Measurements from ENCODE around the gene LRRTM3. TPM values are rescaled to one million over a fixed set of nuclear protein-coding genes. Genes with fewer than 3 reads are reported as not detected.

Gene LRRTM3
- total RNA-seq, 1 experiment from 2014 or later: not detected

GRCh38 chr10:66941491-66941890, 15.7 kb downstream of the LRRTM3 start:
- no peak for DNase-seq
- H3K27me3 ChIP-seq (replicated peaks; ENCODE audit: control insufficient read depth, insufficient read depth, low read length): no peaks in the 10 kb centered on the region
- intact Hi-C loops (cut with micrococcal nuclease; ENCODE audit: unreplicated experiment): no loop called here
- Mint-ChIP-seq H3K4me1 (ENCODE audit: low read depth, unreplicated experiment) (no peaks in the 10 kb centered on the region), H3K9me3 (ENCODE audit: unreplicated experiment) (no peaks in the 10 kb centered on the region), H3K27me3 (ENCODE audit: insufficient read depth, unreplicated experiment) (peaks cover 20% of the 10 kb centered on the region), H3K4me3 (ENCODE audit: unreplicated experiment) (no peak overlapping the region), H3K36me3 (ENCODE audit: insufficient read depth, unreplicated experiment) (no peaks in the 10 kb centered on the region), H3K27ac (ENCODE audit: unreplicated experiment) (no peak overlapping the region)
- CTCF ChIA-PET: no interaction called here
- POLR2A ChIA-PET: no interaction called here
- no peaks in the 10 kb centered on the region for H3K9me3 ChIP-seq
- H3K36me3 ChIP-seq (ENCODE audit: control insufficient read depth, insufficient read depth, low read length): no peaks in the 10 kb centered on the region
- H3K4me1 ChIP-seq: no peaks in the 10 kb centered on the region
- no peak overlapping the region for H3K4me3 ChIP-seq (ENCODE audit: low read depth, low read length)
- TF ChIP-seq, protein P1, sequence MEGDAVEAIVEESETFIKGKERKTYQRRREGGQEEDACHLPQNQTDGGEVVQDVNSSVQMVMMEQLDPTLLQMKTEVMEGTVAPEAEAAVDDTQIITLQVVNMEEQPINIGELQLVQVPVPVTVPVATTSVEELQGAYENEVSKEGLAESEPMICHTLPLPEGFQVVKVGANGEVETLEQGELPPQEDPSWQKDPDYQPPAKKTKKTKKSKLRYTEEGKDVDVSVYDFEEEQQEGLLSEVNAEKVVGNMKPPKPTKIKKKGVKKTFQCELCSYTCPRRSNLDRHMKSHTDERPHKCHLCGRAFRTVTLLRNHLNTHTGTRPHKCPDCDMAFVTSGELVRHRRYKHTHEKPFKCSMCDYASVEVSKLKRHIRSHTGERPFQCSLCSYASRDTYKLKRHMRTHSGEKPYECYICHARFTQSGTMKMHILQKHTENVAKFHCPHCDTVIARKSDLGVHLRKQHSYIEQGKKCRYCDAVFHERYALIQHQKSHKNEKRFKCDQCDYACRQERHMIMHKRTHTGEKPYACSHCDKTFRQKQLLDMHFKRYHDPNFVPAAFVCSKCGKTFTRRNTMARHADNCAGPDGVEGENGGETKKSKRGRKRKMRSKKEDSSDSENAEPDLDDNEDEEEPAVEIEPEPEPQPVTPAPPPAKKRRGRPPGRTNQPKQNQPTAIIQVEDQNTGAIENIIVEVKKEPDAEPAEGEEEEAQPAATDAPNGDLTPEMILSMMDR (IDR thresholded peaks at IDR 0.05; ENCODE audit: insufficient read depth in 1 of 2, low read depth in 1 of 2, low read length in 1 of 2, severe bottlenecking in 1 of 2, unreplicated experiment in 1 of 2): no peak
- no TSS peak for BruUV-seq (replicated peaks)

- ChIA-PET CTCF (no interaction called here), POLR2A (no interaction called here)
- intact Hi-C loops (cut with micrococcal nuclease; ENCODE audit: unreplicated experiment): no loop called here
- no peaks in the 10 kb centered on the region for H3K4me1 Mint-ChIP-seq (ENCODE audit: low read depth, unreplicated experiment)
- Histone ChIP-seq H3K4me1 (no peaks in the 10 kb centered on the region), H3K36me3 (ENCODE audit: control insufficient read depth, insufficient read depth, low read length) (no peaks in the 10 kb centered on the region), H3K27me3 (replicated peaks; ENCODE audit: control insufficient read depth, insufficient read depth, low read length) (no peaks in the 10 kb centered on the region), H3K4me3 (ENCODE audit: low read depth, low read length) (no peak overlapping the region), H3K9me3 (no peaks in the 10 kb centered on the region)
- BruUV-seq (replicated peaks): no TSS peak
- H3K36me3 Mint-ChIP-seq (ENCODE audit: insufficient read depth, unreplicated experiment): no peaks in the 10 kb centered on the region
- TF ChIP-seq, protein P1 (IDR thresholded peaks at IDR 0.05; ENCODE audit: insufficient read depth in 1 of 2, low read depth in 1 of 2, low read length in 1 of 2, severe bottlenecking in 1 of 2, unreplicated experiment in 1 of 2): no peak
- H3K27me3 Mint-ChIP-seq (ENCODE audit: insufficient read depth, unreplicated experiment): peaks cover 19% of the 10 kb centered on the region
- H3K4me3 Mint-ChIP-seq (ENCODE audit: unreplicated experiment): no peak overlapping the region
- H3K27ac Mint-ChIP-seq (ENCODE audit: unreplicated experiment): no peak overlapping the region
- H3K9me3 Mint-ChIP-seq (ENCODE audit: unreplicated experiment): no peaks in the 10 kb centered on the region
- DNase-seq: no peak
Measured at GRCh38 chr10:66942407-66942806, 16.6 kb downstream of the LRRTM3 start.

GRCh38 chr10:66943590-66943989, 17.8 kb downstream of the LRRTM3 start:
- Histone ChIP-seq H3K4me1 (no peaks in the 10 kb centered on the region), H3K4me3 (ENCODE audit: low read depth, low read length) (no peak overlapping the region), H3K9me3 (no peaks in the 10 kb centered on the region), H3K36me3 (ENCODE audit: control insufficient read depth, insufficient read depth, low read length) (no peaks in the 10 kb centered on the region), H3K27me3 (replicated peaks; ENCODE audit: control insufficient read depth, insufficient read depth, low read length) (no peaks in the 10 kb centered on the region)
- no peaks in the 10 kb centered on the region for H3K36me3 Mint-ChIP-seq (ENCODE audit: insufficient read depth, unreplicated experiment)
- DNase-seq: no peak
- ChIA-PET POLR2A (no interaction called here), CTCF (no interaction called here)
- BruUV-seq (replicated peaks): no TSS peak
- peaks cover 12% of the 10 kb centered on the region for H3K27me3 Mint-ChIP-seq (ENCODE audit: insufficient read depth, unreplicated experiment)
- no peaks in the 10 kb centered on the region for H3K4me1 Mint-ChIP-seq (ENCODE audit: low read depth, unreplicated experiment)
- TF ChIP-seq, protein P1 (IDR thresholded peaks at IDR 0.05; ENCODE audit: insufficient read depth in 1 of 2, low read depth in 1 of 2, low read length in 1 of 2, severe bottlenecking in 1 of 2, unreplicated experiment in 1 of 2): no peak
- no peaks in the 10 kb centered on the region for H3K9me3 Mint-ChIP-seq (ENCODE audit: unreplicated experiment)
- no peak overlapping the region for H3K4me3 Mint-ChIP-seq (ENCODE audit: unreplicated experiment)
- intact Hi-C loops (cut with micrococcal nuclease; ENCODE audit: unreplicated experiment): no loop called here
- no peak overlapping the region for H3K27ac Mint-ChIP-seq (ENCODE audit: unreplicated experiment)

All from Caco-2 (cell line).